Ramos (cell line): ENCODE results near the gene DCUN1D5.
"Not testable (repeated sequence)": the region's sequence is repeated elsewhere in the genome, so short reads cannot be mapped to it uniquely, and the experiment has no call there.

Experiments
- in situ Hi-C: fragments of 300-500 bp; cut with MboI; formaldehyde crosslinking; loops from one replicate; pipeline ENCODE4 v1.14.3; 2022; ENCODE audit warnings: low sequenced_read_pairs; ENCODE audit not compliant: unreplicated experiment

DCUN1D5 gene

DNA sequence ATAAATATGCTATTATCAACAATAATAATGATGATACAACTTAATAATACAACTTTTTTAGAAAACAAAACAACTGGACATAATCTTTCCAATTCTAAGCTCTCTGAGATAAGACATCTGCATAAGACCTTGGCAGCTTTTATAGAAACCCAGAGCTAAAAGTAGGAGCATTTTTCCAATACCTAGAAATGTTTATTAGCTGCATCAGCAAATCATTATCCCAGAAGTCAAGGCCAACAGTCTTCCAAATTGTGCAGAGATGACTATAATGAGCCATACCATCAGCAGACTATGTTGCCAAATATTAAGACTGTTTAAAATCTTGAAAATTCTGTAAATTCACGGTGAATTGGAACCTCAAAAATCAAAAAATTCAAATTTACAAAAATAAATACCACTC is 30.3 kb downstream of the DCUN1D5 start:
- in situ Hi-C loops: no loop called here

- in situ Hi-C loops: no loop called here
Measured at GRCh38 chr11:103055221-103055890, 36.6 kb downstream of the DCUN1D5 start.

DNA sequence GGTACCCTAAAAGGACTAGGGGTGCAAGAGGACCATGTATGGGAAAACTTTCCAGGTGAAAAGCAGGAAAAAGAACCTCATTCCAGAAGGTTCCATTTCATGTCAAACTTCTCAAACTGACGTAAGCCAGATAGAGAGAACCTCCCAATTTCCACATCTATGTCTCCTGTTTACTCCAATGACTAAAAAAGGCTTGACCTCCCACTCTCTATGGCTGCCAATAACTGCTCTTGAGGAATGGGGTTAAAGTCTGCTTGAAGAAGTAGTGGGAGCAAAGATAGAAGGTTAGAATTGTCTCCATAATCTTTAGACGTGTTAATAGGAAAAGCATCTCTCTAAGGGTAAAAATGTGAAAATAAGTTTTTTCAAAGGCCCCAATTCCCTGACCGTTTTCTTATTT is 38.0 kb downstream of the DCUN1D5 start:
- in situ Hi-C loops: no loop called here

GRCh38 chr11:103051981-103052380 is 40.0 kb downstream of the DCUN1D5 start:
- in situ Hi-C loops: no loop called here

DNA sequence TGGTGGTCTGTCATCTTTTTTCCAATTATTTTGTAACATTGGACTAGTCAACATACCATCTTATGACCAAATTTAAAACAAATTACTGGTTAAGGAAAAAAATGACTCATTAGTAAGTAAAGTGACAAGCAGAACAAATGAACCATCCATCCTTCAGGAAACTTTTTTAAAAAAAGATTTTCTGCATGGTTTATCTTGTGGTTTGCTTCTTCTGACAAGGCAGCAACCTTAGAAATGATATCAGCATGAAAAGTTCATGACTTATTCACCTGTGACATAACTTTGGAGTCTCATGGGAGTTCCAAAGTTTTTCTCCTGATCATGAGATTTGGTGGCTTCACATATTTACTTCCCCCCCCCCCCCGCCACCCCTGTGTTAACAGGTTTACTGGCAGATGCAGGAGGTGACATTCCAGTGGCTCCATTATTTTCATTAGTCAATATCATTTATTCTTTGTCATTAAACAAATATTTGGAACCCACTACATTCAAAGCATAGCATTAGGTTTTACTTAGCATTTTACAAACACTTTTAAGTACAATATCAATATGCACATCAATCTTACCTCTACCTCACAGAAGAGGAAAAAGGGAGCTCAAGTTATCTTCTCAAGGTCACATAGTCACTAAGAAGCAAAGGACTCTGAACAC is 40.7 kb downstream of the DCUN1D5 start:
- in situ Hi-C loops: no loop called here

GRCh38 chr11:103050351-103050750 is 41.6 kb downstream of the DCUN1D5 start:
- in situ Hi-C loops: no loop called here

GRCh38 chr11:103047837-103048236 is 44.1 kb downstream of the DCUN1D5 start:
- in situ Hi-C loops: no loop called here

DNA sequence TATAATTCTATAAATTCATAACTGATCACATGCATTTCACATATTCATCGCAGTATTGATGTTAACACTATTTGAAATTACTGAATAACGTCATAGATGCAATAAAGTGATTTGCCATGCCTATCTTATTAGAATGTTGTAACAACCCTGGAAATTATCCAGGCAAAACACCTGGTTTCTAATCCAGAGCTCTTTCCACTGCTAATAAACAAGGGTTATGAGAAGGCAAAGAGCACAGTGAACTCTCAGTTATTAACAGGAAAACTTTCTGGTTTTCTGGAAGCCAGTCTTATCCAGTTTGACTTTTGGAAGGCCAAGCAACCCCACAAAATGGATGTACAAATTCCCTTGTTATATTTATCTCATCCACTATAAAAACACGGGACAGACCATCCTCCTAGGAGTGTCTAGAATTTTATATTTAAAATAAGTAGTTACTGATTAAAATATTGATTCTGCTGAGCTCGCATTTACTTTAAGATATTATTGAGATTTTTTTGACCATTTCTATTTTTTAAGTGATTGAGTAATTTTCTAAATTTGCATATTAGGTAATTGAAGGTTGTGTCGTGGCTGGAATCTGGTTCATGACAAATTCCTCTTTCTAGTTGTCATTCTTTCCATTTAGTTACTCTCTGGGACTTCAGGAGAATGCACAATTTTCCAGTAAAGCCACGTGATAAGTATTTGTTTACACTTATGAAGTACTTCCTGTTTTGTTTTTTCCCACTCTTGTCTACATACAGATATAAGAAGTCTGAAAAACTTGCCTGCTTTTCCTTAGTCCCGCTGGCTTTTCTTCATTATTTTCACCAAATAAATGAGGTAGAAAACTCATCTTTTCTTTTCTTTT is 47.9 kb downstream of the DCUN1D5 start:
- in situ Hi-C loops: no loop called here

DNA sequence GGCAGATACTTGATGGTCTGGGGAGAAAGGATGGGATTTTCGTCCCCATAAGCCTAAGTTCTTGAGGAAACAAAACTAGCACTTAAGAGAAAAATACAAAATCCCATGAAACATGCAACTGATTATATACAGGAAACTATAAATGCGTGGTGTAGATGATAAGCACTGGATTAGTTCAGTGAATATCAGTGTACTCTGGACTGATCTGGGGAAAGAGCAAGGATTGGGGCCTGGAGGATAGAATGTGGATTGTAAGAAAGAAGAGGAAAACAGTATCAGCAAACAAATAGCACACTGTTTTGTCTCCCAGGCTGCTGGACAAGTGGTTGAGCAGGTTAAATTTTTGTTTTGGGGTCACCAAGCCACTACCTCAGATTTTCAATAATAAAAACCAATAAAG is 49.8 kb downstream of the DCUN1D5 start:
- in situ Hi-C loops: no loop called here

- in situ Hi-C loops: no loop called here
Measured at GRCh38 chr11:103035791-103036434, 56.0 kb downstream of the DCUN1D5 start.

GRCh38 chr11:103035216-103035615 is 56.7 kb downstream of the DCUN1D5 start:
- in situ Hi-C loops: no loop called here

DNA sequence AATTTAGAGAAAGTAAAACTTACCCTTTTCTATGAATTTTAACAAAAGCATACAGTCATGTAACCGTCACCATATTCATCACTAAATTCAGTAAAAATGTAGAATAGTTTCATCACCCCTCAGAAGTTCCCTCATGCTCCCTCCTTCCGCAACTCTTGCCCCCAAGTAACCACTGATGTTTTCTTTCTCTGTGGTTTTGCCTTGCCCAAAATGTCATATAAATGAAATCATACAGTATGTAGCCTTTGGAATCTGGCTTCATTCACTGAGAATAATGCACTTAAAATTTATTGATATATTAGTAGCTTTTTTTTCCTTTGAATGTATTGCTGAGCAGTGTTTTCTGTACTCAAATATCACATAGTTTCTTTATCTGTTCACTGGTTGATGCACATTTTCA is 60.1 kb downstream of the DCUN1D5 start:
- in situ Hi-C loops: no loop called here

DNA sequence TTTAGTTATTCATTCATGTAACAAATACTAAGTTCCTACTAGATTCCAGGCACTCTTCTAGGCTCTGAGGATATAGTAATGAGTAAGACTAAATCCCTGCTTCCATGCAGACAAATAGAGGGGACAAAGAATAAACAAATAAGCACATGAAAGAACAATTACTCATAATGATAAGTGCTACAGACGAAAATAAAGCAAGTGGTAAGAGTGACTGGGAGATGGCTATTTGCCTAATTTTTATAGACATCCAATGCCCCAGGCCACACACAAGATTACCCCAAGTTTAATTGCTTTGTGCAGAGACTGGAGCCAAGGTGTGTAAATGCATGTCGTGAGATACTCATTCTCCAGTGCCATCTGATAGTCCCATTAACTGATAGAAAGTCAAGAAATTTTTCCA is 62.6 kb downstream of the DCUN1D5 start:
- in situ Hi-C loops: no loop called here

DNA sequence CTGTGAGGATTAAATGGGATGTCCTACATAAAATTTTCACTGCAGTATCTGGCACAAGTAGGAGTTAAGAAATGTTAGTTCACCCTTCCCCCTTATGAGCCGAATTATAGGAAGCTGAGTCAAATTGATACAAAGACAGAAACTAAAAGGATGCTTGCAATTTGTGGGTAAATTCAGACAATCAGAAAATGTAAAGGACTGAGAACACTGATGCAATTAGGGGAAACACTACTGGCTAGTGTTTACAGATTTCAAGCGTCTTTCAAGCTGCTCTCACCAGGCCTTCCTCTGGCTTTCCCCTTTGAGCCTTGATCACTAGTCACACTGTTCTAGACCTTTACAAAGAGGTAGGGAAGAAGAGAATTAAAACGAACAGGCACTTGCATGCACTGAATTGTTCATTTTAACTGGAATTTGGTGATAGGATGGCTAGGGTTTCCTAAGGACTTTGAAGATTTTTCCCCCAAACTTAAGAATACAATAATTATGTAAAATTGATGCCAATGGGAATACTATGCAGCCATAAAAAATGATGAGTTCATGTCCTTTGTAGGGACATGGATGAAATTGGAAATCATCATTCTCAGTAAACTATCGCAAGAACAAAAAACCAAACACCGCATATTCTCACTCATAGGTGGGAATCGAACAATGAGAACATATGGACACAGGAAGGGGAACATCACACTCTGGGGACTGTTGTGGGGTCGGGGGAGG is 63.5 kb downstream of the DCUN1D5 start:
- in situ Hi-C loops: not testable (repeated sequence)

- in situ Hi-C loops: no loop called here
Measured at GRCh38 chr11:103024086-103024485, 67.9 kb downstream of the DCUN1D5 start.

DNA sequence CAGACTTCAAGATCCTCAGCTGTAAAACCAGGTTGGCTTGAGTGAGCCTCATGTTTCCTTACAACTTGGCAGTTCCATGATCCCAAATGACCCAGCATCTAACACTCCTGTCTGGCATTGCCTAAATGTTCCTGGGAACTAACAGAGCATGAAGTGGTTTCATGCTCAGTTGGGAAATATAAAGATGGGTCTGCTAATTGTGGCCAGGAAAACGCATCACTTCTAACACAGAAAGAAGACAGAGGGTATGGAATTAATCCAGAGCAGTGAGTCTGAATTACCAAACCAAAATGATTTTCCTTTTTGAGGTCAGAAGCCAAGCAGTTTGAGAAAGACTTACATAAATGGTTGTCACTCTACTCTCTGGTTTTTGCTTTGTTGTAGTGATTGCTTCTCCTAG is 75.9 kb downstream of the DCUN1D5 start:
- in situ Hi-C loops: no loop called here

GRCh38 chr11:103013421-103013820 is 78.5 kb downstream of the DCUN1D5 start:
- in situ Hi-C loops: no loop called here
